GM19351 (cell line): ENCODE measurements around the gene IFNK.
"Not testable (repeated sequence)": the region's sequence is repeated elsewhere in the genome, so short reads cannot be mapped to it uniquely, and the experiment has no call there.

ENCODE experiments used
- ATAC-seq: cut with Tn5 transposase; IDR thresholded peaks from one replicate; pipeline ENCODE4 v1.9.1; 2021; ENCODE audit warnings: mild to moderate bottlenecking, moderate library complexity; ENCODE audit not compliant: unreplicated experiment

IFNK gene, protein sequence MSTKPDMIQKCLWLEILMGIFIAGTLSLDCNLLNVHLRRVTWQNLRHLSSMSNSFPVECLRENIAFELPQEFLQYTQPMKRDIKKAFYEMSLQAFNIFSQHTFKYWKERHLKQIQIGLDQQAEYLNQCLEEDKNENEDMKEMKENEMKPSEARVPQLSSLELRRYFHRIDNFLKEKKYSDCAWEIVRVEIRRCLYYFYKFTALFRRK

DNA sequence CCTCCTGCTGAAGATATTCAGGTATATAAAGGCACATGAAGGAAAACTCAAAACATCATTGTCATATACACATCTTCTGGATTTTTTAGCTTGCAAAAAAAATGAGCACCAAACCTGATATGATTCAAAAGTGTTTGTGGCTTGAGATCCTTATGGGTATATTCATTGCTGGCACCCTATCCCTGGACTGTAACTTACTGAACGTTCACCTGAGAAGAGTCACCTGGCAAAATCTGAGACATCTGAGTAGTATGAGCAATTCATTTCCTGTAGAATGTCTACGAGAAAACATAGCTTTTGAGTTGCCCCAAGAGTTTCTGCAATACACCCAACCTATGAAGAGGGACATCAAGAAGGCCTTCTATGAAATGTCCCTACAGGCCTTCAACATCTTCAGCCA lies at the start of gene IFNK:
TSS of gene IFNK (plus strand) at position 55 of the 400 bp plus-strand sequence. CDS start at position 102, 47 bp downstream.
- ATAC-seq: no peak

DNA sequence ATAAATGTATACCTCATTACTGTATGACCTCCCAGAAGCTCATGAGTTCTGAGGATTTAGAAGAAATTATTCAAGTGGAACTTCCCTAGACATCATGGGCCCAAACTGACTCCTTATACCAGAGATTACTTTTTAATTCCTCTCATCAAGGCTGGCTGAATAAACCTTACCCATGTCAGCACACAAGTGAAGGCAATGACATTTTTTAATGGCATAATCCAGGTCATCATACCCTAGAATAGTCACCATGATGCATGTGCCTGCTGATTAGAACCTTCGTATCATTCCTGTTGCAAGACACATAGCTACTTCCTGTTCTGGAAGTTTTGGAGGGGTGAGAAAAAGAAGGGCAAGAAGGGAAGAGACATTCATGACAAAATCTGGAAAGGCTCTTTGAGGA lies 49.8 kb upstream of the IFNK start:
- no peak for ATAC-seq

DNA sequence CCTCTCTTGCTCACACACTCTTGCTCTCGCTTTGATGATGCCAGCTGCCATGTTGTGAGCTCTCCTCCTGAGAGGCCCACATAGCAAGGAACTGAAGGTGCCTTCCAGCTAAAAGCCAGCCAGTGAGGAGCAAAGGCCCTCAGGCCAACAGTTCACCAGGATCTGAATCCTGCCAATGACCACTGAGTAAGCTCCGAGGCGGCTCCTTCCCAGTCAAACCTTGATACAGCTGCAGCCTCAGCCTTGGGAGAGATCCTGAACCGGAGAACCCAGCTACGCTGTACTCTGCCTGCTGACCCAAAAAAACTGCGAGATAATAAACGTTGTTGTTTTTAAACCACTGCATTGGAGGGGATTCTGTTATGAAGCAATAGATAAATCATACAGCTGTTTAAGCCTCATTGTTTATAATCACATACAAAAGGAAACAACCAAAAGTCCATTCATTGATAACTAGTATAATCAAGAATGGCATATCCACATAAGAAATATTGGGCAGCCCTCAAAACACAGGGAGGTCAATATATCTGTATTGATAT lies 49.0 kb upstream of the IFNK start:
- ATAC-seq: no peak

DNA sequence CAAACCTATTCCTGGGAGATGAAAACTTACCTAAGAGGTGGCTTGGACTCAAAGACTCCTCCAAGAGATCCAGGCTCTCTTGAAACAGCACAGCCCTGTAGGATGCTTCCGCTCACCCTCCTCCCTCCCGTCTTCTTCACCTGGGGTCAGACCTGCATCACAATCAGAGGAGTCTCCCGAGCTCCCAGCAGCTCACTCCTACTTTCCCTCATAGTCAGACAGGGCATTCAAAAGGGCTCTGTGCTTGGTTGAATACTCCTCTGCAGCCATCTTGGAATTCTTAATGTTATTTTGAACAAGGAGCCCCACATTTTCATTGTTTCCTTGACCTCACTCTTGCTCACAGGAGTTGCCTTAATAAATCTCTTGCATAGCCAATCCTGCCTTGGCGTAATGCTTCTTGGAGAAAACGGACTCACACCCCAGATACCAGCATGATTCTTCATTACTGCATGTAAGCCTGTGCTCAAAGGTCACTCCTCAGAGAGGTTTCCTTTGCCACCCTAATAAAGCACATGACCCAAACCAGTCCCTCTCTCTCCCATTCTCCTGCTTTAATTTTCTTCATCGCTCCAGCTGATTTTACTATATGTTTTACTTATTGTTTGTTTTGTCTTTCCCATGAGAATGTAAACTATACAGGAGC lies 47.1 kb upstream of the IFNK start:
- ATAC-seq: no peak

DNA sequence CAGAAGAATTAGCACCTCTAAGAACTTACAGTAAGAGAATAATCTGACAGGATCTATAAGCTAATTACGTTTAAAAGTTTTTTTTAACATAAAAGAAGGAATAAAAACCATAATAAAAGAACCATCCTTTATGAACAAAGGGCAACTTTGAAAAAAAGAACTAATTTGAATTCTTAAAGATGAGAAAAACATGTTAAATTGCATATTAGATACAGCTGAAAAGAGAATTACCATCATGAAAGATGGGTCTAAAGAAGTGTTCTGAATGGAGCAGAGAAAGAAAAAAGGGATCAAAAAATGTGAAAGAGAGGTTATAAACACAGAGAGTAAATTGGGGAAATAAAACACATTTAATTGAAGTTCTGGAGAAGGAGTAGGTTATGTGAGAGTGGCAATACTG lies 45.8 kb upstream of the IFNK start:
- no peak for ATAC-seq

DNA sequence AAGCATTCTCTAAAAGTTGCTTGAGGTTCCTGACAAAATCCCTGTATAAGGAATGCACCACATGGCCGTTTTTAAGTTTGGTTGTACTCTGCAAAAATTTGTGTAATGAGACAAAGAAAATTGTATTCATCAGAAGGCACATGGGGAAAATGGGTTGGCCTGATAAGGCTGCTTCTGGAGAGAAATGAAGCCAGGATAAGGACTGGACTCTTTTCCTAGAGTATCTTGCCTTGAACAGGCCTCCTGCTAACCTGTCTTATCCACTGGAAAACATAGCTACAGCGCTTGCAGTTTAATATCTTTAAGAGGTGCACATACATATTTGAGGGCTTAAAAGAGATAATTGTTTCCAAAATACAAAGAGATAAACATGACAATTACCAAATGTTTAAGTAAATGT lies 41.4 kb upstream of the IFNK start:
- no peak for ATAC-seq

DNA sequence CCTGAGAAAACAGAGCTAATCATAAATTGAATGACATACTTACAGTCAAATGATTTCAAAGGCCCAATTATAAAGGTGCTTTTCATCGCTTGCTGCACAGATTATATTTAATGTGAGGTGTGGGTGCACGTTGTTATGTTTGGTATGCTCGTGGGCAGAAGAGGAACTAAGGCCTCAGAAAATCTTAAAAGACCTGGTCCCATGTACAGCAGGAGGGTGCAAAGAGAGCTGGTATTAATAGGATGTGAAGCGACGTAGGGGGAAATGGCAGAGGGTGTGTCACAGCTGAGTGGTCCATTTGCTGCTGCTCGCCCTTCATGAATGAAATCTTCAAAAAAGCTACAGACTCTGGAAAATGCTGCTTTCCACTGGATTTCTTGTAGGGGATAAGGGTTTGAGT lies 40.5 kb upstream of the IFNK start:
- ATAC-seq: no peak

DNA sequence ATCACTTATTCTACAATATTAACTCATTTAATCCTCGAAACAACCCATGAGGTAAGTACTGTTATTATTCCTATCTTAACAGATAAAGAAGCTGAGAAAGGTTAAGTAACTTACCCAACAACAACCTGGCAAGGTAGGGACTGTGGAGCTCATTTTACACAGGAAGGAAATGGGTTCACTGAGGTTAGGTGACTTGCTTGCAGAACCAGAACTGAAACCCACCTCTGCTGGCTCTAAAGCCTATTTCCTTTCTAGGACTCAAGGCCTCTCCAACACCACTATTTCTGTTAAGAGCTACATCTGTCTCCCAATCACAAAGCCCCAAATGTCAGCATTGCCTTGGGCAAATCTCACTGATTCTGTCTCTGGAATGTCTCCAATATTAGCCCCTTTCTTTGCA lies 38.9 kb upstream of the IFNK start:
- ATAC-seq: peak; percentile 80

DNA sequence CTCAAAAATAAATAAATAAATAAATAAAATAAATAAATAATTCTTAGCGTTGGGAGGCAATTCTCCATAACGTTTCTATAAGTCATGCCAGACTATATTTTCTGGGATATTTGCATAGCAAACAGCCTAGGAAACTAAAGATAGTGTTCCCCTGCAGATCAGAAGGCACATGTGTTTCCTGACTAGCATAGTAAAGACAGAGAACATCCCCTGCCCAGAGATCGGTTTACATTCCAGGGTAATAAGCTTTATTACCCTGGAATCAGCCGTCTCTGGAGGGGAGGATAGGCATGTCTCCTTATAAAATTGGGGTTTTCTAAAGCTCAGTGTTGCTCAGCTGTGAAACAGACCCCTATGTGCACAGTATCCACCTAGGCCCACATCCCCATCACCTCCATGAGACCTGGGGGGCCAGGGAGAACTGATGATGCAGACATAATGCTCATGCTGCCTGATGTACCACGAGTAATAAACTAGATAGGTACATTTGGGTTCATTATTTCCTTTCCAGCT lies 36.9 kb upstream of the IFNK start:
- no peak for ATAC-seq

DNA sequence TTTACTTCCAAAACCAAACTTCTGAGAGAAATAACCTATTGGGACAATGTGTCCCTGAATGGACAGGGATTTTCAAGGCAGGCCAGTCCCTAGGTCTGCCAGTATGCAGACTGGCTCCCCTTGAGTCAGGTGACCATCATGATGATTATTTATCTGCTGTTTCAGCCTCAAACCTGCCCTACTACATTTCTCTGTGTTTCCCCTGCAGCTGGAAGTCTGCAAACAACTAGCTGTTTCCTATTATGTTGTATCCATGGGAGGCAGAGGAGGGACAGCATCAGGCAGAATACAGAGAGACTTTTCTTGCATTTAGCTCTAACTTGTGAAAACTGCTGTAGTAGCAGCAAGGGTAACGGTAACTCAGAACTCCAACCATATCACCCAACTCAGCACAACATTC lies 36.2 kb upstream of the IFNK start:
- ATAC-seq: no peak

DNA sequence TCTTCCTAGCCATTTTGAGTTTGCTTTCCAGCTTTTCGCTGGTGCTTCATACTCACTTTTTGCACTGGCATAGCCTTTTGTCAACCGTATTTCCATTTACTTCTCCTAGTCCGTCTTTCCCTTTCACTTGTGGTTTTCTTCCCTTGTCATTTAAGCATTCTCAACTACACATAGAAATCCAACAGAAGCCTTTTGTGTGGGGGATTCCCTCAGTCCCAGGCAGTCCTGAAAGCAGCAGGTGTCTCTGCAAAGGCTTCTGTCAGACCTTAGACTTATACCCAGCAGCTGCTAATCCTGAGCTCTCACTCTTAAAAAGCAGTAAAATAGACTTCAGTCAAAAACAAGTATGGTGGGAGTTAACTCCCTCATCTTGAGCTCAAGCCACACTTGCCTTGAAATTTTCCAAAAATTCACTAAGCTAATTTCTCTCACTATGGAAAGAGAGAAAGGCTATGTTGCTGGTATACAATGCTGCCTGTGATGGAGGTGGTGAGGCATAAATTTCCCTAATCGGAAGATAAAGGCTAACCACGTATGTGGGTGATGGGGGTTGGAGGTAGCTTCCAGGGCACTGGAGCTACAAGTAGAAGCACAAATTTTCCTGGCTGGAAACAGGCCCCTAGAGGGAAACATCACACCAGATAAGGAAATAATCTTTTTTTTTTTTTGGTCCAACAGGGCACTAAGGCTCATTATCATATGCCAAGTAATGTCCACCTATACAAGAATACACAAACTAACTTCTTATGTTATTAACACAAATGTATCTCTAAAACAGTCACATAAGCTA lies 34.8 kb upstream of the IFNK start:
- peak; percentile 77 for ATAC-seq

DNA sequence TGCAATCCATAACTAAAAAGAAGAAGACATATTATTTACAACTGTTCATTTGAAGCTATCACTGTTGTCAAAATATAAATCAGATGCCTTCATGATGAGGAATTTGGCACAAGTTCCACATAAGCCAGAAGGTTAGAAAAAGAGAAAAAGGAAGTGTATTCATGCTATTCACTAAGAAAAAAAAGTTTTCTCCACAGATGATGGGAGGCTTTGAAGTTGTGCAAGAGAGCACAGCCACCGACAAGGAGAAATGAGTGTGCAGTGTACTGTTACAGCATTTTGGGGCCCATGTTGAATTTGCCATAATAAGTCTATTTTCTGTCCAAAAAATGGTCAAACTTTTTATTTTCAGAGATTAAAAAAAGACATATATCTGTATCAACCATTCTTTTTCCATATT lies 32.9 kb upstream of the IFNK start:
- ATAC-seq: peak; percentile 46

DNA sequence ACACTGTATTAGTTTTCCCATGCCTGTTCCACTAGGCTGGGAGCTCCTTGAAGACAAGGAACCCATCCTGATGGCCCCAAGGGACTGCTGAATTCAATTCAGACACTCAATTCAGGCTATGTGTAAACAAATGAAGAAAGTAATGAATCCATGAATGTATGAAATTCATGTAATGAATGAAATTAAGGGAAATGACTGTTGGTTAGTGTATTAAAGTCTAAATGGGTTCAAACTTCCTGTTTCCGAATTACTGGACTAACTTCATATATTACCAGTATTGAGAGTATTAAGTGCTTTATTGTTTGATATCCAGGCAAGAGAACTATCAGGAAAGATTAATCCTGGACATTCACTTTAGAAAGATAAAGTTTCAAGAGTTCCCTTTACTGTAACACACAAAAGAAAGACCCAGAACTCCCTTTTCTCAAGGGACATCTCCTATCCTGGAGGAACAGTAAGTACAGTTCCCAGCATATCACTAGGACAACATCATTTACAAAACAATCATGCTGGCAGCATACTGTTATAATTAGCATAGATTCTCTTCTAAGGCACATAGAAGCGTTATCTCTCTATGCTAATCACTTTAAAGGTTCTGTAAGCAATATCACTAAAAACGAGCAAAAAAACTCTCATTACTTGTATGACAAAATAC lies 28.5 kb upstream of the IFNK start:
- no peak for ATAC-seq

DNA sequence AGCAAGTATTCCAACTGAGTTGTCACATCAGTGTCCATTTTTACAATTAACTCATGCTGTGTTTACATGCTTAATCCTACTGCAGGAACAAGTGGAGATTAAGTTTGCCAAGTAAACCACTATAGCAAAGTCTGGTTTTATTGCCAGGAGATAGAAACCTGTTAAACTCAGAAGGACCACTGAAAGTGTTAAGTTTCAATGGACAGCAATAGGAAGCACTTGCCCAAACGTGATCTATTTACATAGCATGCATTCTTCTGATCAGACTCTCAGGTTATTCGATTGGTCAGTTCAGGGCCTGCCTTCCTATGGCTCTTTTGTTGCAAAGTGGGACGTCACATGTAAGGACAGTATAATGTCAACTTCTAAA lies 28.0 kb upstream of the IFNK start:
- no peak for ATAC-seq

DNA sequence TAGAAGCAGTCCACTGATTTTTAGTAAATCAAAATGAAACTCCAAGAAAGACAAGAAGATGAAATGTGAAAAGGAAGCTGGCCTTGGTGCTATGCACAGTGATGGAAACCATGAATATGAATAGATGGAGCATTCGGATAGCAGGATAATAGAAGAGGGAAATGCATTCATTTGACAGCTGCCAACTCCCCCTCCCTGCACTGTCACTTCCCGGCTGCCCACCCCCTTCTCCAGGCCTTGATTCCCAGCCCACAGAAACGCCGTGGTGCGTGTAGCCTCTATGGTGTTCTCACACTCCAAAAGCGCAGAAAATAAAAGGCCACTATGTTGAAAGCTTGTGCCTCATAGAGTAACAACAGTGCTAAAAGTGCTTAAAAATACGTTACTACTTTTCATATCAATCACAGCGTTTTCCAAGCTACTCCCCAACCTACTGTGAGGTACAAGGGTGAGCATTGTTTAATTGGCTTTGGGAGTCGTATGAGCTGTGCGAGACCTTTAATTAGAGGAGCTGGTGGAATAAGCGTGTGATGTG lies 26.1 kb upstream of the IFNK start:
- ATAC-seq: no peak

DNA sequence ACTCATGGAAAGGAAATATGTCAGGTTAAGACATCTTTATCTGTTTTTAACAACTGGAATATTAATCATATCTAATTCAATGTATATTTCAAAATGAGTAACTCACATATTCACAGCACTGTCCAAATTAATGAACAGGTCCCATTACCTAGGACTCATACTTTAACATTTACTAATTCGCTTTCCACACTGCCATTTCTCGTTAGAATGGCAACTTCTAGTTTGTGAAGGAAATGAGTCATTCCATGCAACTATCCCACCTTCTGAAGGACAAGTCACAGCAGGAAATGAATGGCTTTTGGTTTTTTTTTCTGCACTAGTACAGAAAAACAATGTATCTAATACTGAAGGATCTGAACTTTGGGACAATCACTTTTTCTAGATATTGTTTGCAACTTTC lies 24.6 kb upstream of the IFNK start:
- ATAC-seq: no peak

DNA sequence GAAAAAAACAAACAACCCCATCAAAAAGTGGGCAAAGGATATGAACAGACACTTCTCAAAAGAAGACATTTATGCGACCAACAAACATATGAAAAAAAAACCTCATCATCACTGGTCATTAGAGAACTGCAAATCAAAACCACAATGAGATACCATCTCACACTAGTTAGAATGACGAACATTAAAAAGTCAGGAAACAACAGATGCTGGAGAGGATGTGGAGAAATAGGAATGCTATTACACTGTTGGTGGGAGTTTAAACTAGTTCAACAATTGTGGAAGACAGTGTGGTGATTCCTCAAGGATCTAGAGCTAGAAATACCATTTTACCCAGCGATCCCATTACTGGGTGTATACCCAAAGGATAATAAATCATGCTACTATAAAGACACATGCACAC lies 23.2 kb upstream of the IFNK start:
- ATAC-seq: not testable (repeated sequence)

DNA sequence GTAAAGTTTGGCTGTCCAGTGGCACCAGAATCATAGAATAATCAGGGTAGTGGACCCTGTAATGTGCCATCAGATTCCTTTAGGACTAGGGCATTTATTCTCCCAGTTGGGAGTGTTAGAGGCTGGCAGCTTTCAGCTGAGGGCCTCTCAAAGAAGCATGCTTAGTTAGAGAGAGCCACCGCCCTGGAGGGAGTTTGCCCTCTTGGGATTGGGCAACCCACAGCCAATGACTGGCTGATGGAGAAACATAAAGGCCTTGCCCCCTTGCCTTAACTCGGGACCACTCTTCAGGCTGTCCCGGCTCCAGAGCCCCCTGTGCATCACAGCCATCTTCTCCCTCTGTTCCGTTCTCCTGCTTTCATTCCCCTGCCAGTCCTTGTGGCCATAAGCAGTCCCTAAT lies 20.5 kb upstream of the IFNK start:
- ATAC-seq: no peak

DNA sequence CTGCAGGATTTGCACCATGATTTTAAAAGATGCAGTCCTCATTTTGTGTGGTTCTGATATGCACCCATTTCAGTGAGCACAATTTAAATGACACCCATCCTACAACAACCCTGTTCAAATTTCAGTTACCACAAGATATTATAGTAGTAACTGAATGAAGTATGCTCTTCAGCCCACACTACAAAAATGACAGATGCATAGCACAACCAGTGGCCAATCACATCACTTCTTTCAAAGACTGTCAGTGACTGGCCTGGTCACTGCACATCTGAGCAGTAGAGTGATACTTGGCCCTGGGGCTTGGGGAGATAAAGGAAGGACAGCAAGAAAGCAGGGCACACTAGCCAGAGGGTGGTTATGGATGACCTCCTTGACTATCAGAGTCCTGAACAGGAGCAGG lies 19.8 kb upstream of the IFNK start:
- no peak for ATAC-seq

DNA sequence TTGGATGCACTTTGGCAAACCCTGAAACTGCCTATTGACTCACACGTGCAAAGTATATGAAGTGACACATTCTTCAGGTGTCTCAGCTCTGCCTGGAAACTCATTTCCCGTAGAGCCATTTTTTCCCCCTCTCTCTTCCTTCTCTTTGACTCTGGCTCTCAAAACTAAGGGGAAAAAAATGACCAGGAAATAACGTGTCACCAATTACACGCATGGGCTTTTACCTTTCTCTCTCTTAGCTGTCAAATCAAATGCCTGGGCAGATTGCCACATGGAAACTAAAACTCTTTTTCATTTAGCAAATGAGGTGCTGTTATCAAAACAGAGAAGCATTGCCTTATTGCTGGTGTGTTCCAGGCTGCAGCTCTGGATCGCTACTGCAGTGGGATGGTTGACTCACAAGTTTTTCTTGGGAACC lies 18.3 kb upstream of the IFNK start:
- ATAC-seq: no peak

DNA sequence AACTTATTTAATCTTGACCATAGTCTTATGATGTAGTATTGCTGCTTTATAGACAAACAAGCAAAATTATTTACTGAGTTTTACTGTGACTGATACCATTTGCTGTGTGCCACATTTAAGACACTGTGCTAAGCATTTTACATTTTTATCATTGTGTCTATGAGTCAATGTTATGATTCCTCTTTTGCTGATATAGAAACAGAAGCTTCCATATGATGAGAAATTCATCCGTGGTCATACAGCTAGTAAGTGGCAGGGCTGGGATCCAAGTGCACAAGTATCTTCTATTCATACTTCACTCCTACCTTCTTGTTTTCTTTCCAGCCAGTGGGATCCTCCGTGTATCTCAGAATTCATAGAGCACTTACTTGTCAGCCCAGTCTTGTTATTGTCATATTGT lies 17.1 kb upstream of the IFNK start:
- no peak for ATAC-seq
